Smooth muscle cell (in vitro differentiated cells): Measurements from ENCODE around the gene BCAS3. TPM values are rescaled to one million over a fixed set of nuclear protein-coding genes. Genes with fewer than 3 reads are reported as not detected.

ENCODE experiments used
- DNase-seq: peaks from one replicate; lab custom pipeline; 2025; ENCODE audit not compliant: unreplicated experiment; lab: John Stamatoyannopoulos, UW
- H2AFZ ChIP-seq: fragments of 200-600 bp; sonication (generic); 2 replicates; pipeline ENCODE4 v1.6.0; 2016; ENCODE audit warnings: antibody characterized with exemption, low read depth, mild to moderate bottlenecking
- H3F3A ChIP-seq: fragments of 200-600 bp; sonication (generic); 2 replicates; pipeline ENCODE4 v1.6.0; 2017; ENCODE audit warnings: antibody characterized with exemption, low read depth
- H3K27ac ChIP-seq: fragments of 200-600 bp; sonication (generic); 2 replicates; pipeline ENCODE4 v1.5.1; 2016; ENCODE audit warnings: low read depth, mild to moderate bottlenecking
- H3K27me3 ChIP-seq: fragments of 200-600 bp; sonication (generic); 2 replicates; pipeline ENCODE4 v1.6.1; 2016; ENCODE audit warnings: low read depth, mild to moderate bottlenecking
- H3K36me3 ChIP-seq: fragments of 200-600 bp; sonication (generic); 2 replicates; pipeline ENCODE4 v1.5.1; 2016; ENCODE audit warnings: low read depth
- H3K4me1 ChIP-seq: fragments of 200-600 bp; sonication (generic); 2 replicates; pipeline ENCODE4 v1.5.1; 2016; ENCODE audit warnings: low read depth
- H3K4me2 ChIP-seq: fragments of 200-600 bp; sonication (generic); 2 replicates; pipeline ENCODE4 v1.6.0; 2016; ENCODE audit warnings: mild to moderate bottlenecking
- H3K4me3 ChIP-seq: fragments of 200-600 bp; sonication (generic); 2 replicates; pipeline ENCODE4 v1.5.1; 2016; ENCODE audit warnings: mild to moderate bottlenecking
- H3K79me2 ChIP-seq: fragments of 200-600 bp; sonication (generic); 2 replicates; pipeline ENCODE4 v1.6.0; 2016; ENCODE audit warnings: low read depth, mild to moderate bottlenecking
- H3K9ac ChIP-seq: fragments of 200-600 bp; sonication (generic); 2 replicates; pipeline ENCODE4 v1.6.0; 2016; ENCODE audit warnings: low read depth
- H3K9me3 ChIP-seq: fragments of 200-600 bp; sonication (generic); replicated peaks from 2 replicates; pipeline ENCODE4 v1.5.1; 2016; ENCODE audit warnings: low read depth
- H4K20me1 ChIP-seq: fragments of 200-600 bp; sonication (generic); 2 replicates; pipeline ENCODE4 v1.6.0; 2016; ENCODE audit warnings: low read depth
- WGBS: methylation state at CpG from one replicate; pipeline ENCODE4 v1.1.7; 2016; ENCODE audit warnings: low lambda C conversion rate; 5-methylcytosine and 5-hydroxymethylcytosine counted together
- polyA plus RNA-seq: library from polyadenylated mRNA; unstranded; fragments of >200 nt; fragmentation: Nextera tagmentation; extraction: Ambion mirVana; gene quantifications from 2 replicates; pipeline ENCODE4 v1.2.1, GENCODE V29; 2016
- total RNA-seq: library from RNA; depleted of rRNA; stranded (reverse); fragments of >200 nt; gene quantifications from 2 replicates; pipeline ENCODE4 v1.2.3, GENCODE V29; 2014
- TF ChIP-seq, protein P1 (sequence below): fragments of 200-600 bp; sonication (generic); IDR thresholded peaks from 2 replicates; pipeline ENCODE4 v1.5.1; 2017; ENCODE audit warnings: borderline replicate concordance, mild to moderate bottlenecking, antibody characterized with exemption; ENCODE audit not compliant: insufficient read depth, poor library complexity, severe bottlenecking

The BCAS3 gene
- total and polyA plus RNA-seq, 2 experiments from 2014 or later: 17.2 to 54.5 TPM

DNA sequence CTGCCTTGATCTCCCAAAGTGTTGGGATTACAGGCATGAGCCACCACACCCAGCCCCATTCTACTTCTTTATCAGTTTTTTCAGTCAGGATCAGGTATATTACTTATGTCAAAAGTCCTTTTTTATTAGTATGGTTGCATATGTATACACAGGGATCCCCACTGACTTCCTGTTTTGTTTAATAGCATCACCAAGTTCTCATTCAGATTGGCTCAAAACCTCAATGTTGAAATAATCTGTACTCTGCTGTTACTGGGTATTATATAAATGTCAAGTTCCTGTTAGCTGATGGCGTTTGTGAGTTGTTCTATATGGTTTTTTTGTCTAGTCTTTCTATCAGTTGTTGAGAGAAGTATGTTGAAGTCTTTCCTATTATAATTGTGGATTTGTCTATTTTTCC lies 168.5 kb downstream of the BCAS3 start:
- H3F3A ChIP-seq: no peaks in the 10 kb centered on the region
- no peak overlapping the region for H3K4me3 ChIP-seq
- no peak for DNase-seq
- H4K20me1 ChIP-seq: no peaks in the 10 kb centered on the region
- H3K79me2 ChIP-seq: no peaks in the 10 kb centered on the region
- 78% methylated on average over 1 of the region's 1 CpG for WGBS
- no peaks in the 10 kb centered on the region for H3K9me3 ChIP-seq
- H3K9ac ChIP-seq: no peak overlapping the region
- H3K27me3 ChIP-seq: no peaks in the 10 kb centered on the region
- H3K27ac ChIP-seq: no peak overlapping the region
- H3K36me3 ChIP-seq: no peaks in the 10 kb centered on the region
- H3K4me2 ChIP-seq: no peak overlapping the region
- no peak overlapping the region for H2AFZ ChIP-seq
- TF ChIP-seq, protein P1, sequence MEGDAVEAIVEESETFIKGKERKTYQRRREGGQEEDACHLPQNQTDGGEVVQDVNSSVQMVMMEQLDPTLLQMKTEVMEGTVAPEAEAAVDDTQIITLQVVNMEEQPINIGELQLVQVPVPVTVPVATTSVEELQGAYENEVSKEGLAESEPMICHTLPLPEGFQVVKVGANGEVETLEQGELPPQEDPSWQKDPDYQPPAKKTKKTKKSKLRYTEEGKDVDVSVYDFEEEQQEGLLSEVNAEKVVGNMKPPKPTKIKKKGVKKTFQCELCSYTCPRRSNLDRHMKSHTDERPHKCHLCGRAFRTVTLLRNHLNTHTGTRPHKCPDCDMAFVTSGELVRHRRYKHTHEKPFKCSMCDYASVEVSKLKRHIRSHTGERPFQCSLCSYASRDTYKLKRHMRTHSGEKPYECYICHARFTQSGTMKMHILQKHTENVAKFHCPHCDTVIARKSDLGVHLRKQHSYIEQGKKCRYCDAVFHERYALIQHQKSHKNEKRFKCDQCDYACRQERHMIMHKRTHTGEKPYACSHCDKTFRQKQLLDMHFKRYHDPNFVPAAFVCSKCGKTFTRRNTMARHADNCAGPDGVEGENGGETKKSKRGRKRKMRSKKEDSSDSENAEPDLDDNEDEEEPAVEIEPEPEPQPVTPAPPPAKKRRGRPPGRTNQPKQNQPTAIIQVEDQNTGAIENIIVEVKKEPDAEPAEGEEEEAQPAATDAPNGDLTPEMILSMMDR: no peak
- H3K4me1 ChIP-seq: no peaks in the 10 kb centered on the region

- Histone ChIP-seq H3K9ac (no peak overlapping the region), H3K4me2 (no peak overlapping the region), H3K9me3 (no peaks in the 10 kb centered on the region), H3K27ac (no peak overlapping the region), H3K27me3 (no peaks in the 10 kb centered on the region), H3K4me3 (no peak overlapping the region), H3K4me1 (no peaks in the 10 kb centered on the region), H4K20me1 (no peaks in the 10 kb centered on the region), H2AFZ (no peak overlapping the region), H3K79me2 (no peaks in the 10 kb centered on the region), H3F3A (no peaks in the 10 kb centered on the region), H3K36me3 (no peaks in the 10 kb centered on the region)
- DNase-seq: no peak
- TF ChIP-seq, protein P1: no peak
- 87% methylated on average over 17 of the region's 17 CpGs for WGBS
Observed at GRCh38 chr17:60851181-60851580, 173.5 kb downstream of the BCAS3 start.

GRCh38 chr17:60857556-60858080 lies 180.0 kb downstream of the BCAS3 start:
- Histone ChIP-seq H4K20me1 (no peaks in the 10 kb centered on the region), H3K79me2 (no peaks in the 10 kb centered on the region), H3K27ac (no peak overlapping the region), H3F3A (no peaks in the 10 kb centered on the region), H3K36me3 (no peaks in the 10 kb centered on the region), H3K9me3 (no peaks in the 10 kb centered on the region), H3K4me3 (no peak overlapping the region), H3K4me1 (no peaks in the 10 kb centered on the region), H2AFZ (no peak overlapping the region), H3K4me2 (no peak overlapping the region), H3K9ac (no peak overlapping the region), H3K27me3 (no peaks in the 10 kb centered on the region)
- TF ChIP-seq, protein P1: no peak
- no peak for DNase-seq
- WGBS: 91% methylated on average over 6 of the region's 6 CpGs

DNA sequence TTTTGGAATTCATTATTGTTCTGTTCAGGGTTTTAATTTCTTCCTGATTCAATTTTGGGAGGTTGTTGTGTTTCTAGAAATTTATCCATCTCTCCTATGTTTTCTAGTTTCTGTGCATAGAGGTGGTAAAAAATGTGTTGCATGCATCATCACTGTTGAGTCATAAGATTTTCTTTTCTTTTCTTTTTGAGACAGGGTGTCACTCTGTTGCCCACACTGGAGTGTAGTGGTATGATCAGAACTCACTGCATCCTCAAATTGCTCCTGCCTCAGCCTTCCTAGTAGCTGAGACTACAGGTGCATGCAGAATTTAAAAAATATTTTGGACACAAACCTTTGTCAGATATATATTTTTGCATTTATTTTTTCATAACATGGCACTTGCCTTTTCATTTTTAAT lies 184.8 kb downstream of the BCAS3 start:
- H3K27me3 ChIP-seq: no peaks in the 10 kb centered on the region
- H3K9ac ChIP-seq: no peak overlapping the region
- H3K4me1 ChIP-seq: no peaks in the 10 kb centered on the region
- H3K36me3 ChIP-seq: no peaks in the 10 kb centered on the region
- TF ChIP-seq, protein P1: no peak
- no peaks in the 10 kb centered on the region for H4K20me1 ChIP-seq
- no peaks in the 10 kb centered on the region for H3K79me2 ChIP-seq
- no peak overlapping the region for H3K27ac ChIP-seq
- H3K9me3 ChIP-seq: no peaks in the 10 kb centered on the region
- no peaks in the 10 kb centered on the region for H3F3A ChIP-seq
- no peak for DNase-seq
- no peak overlapping the region for H2AFZ ChIP-seq
- H3K4me2 ChIP-seq: no peak overlapping the region
- no peak overlapping the region for H3K4me3 ChIP-seq
